HG03039 (cell line): ENCODE measurements around the gene MYT1.

Experiments used
- ATAC-seq: cut with Tn5 transposase; IDR thresholded peaks from one replicate; pipeline ENCODE4 v1.9.1; 2021; ENCODE audit warnings: mild to moderate bottlenecking, moderate library complexity; ENCODE audit not compliant: unreplicated experiment

MYT1 gene

GRCh38 chr20:64212755-64213154, 48.5 kb downstream of the MYT1 start:
- no peak for ATAC-seq

GRCh38 chr20:64214113-64214512, 49.9 kb downstream of the MYT1 start:
- ATAC-seq, result no peak

GRCh38 chr20:64214952-64215351, 50.7 kb downstream of the MYT1 start:
- no peak for ATAC-seq

- ATAC-seq, result no peak
These were observed 51.8 kb downstream of the MYT1 start for GRCh38 chr20:64216036-64216435.

GRCh38 chr20:64216910-64217309, 52.7 kb downstream of the MYT1 start:
- ATAC-seq, result no peak

GRCh38 chr20:64217539-64218221, 53.4 kb downstream of the MYT1 start:
- ATAC-seq, result no peak

- ATAC-seq, result no peak
These were observed 55.0 kb downstream of the MYT1 start for GRCh38 chr20:64219202-64219601.

- ATAC-seq, result no peak
These were observed 55.5 kb downstream of the MYT1 start for GRCh38 chr20:64219730-64220129.

- ATAC-seq, result no peak
These were observed 56.2 kb downstream of the MYT1 start for GRCh38 chr20:64220420-64220819.

- ATAC-seq, result no peak
These were observed 56.8 kb downstream of the MYT1 start for GRCh38 chr20:64220891-64221527.

GRCh38 chr20:64222291-64222735, 58.1 kb downstream of the MYT1 start:
- ATAC-seq, result no peak

- no peak for ATAC-seq
These were observed 58.7 kb downstream of the MYT1 start for GRCh38 chr20:64222851-64223525.

GRCh38 chr20:64223526-64224067, 59.3 kb downstream of the MYT1 start:
- ATAC-seq, result no peak

GRCh38 chr20:64224351-64225170, 60.3 kb downstream of the MYT1 start:
- no peak for ATAC-seq

- no peak for ATAC-seq
These were observed 60.9 kb downstream of the MYT1 start for GRCh38 chr20:64225171-64225595.

GRCh38 chr20:64225828-64226598, 61.8 kb downstream of the MYT1 start:
- no peak for ATAC-seq

GRCh38 chr20:64226686-64227580, 62.7 kb downstream of the MYT1 start:
- no peak for ATAC-seq

GRCh38 chr20:64228086-64228653, 63.9 kb downstream of the MYT1 start:
- no peak for ATAC-seq
